Thoracic aorta (tissue), 2 donors: Measurements from ENCODE around the gene ZNF580. TPM values are rescaled to one million over a fixed set of nuclear protein-coding genes. Genes with fewer than 3 reads are reported as not detected.

Source experiments
- ATAC-seq: fragments of 150-250 bp; one replicate; pipeline ENCODE4 v1.8.0; 2017; ENCODE audit warnings: low read depth; ENCODE audit not compliant: insufficient number of reproducible peaks, low FRiP score
- DNase-seq: peaks from one replicate; pipeline ENCODE4 v3.0.0-alpha.2; 2020; ENCODE audit warnings: low spot score
- H3K27ac ChIP-seq, 2 donors: fragments of 200-600 bp; sonication (generic); 1 replicate in 1 of 2; 2 replicates in 1 of 2; pipeline ENCODE4 v1.5.1; 2016; ENCODE audit warnings: mild to moderate bottlenecking in 2 of 2, moderate library complexity in 2 of 2
- H3K27me3 ChIP-seq: fragments of 200-600 bp; sonication (generic); replicated peaks from 2 replicates; pipeline ENCODE4 v1.6.0; 2016; ENCODE audit warnings: mild to moderate bottlenecking; ENCODE audit not compliant: insufficient read depth
- H3K36me3 ChIP-seq: fragments of 200-600 bp; sonication (generic); one replicate; pipeline ENCODE4 v1.5.1; 2016
- H3K4me1 ChIP-seq, 2 donors: fragments of 200-600 bp; sonication (generic); 1 replicate in 1 of 2; 2 replicates in 1 of 2; pipeline versions ENCODE4 v1.5.1 to v1.6.0; 2016; ENCODE audit warnings: low read depth in 2 of 2, mild to moderate bottlenecking in 1 of 2; ENCODE audit not compliant: control insufficient read depth in 1 of 2
- H3K4me3 ChIP-seq: fragments of 200-600 bp; sonication (generic); 2 replicates; pipeline ENCODE4 v1.5.1; 2016; ENCODE audit warnings: mild to moderate bottlenecking
- H3K9me3 ChIP-seq: fragments of 200-600 bp; sonication (generic); 2 replicates; pipeline ENCODE4 v1.5.1; 2016
- CTCF ChIP-seq: fragments of 200-600 bp; sonication (generic); IDR thresholded peaks from one replicate; pipeline ENCODE4 v1.5.1; 2019; ENCODE audit warnings: antibody characterized with exemption
- total RNA-seq, 2 donors: library from RNA; depleted of rRNA; stranded (reverse); fragments of >200 nt; gene quantifications; one replicate each; pipeline versions ENCODE4 v1.1.0 to v1.2.3, GENCODE V29; 2016

Gene ZNF580
- total RNA-seq, 2 donors from 2014 or later, result 46.0 to 65.5 TPM

- no peaks in the 10 kb centered on the region for H3K9me3 ChIP-seq
- H3K27ac ChIP-seq, result peak within 1 kb of the TSS; percentile 94 to 98
- TF ChIP-seq CTCF, result no peak
- H3K4me3 ChIP-seq, result peak within 1 kb of the TSS; percentile 97
- peak; percentile 97 for DNase-seq
- H3K36me3 ChIP-seq, result peaks cover 12% of the 10 kb centered on the region
- ATAC-seq, result peak; percentile 88
- no peaks in the 10 kb centered on the region for H3K27me3 ChIP-seq
- peaks cover 4 to 24% of the 10 kb centered on the region in 2 donors for H3K4me1 ChIP-seq
Observed at GRCh38 chr19:55599468-55599841, 41.3 kb upstream of the ZNF580 start, which contains the start of gene FIZ1. TSS of gene FIZ1 (minus strand) at chr19:55599517. CDS start at chr19:55597865, 1,652 bp downstream.

- DNase-seq, result peak; percentile 70
Observed at GRCh38 chr19:55599842-55600661, 40.8 kb upstream of the ZNF580 start, which contains the start of gene ZNF524. TSS of gene ZNF524 (plus strand) at chr19:55600288. CDS start at chr19:55602113, 1,825 bp downstream.

GRCh38 chr19:55600662-55601028, 40.2 kb upstream of the ZNF580 start:
- H3K4me1 ChIP-seq, result peaks cover 8 to 29% of the 10 kb centered on the region in 2 donors
- no peak for TF ChIP-seq CTCF
- H3K27me3 ChIP-seq, result no peaks in the 10 kb centered on the region
- H3K27ac ChIP-seq, result peak overlapping the region; percentile 94 to 98
- no peaks in the 10 kb centered on the region for H3K9me3 ChIP-seq
- H3K36me3 ChIP-seq, result peaks cover 12% of the 10 kb centered on the region
- DNase-seq, result no peak
- ATAC-seq, result no peak
- H3K4me3 ChIP-seq, result peak overlapping the region; percentile 97

More at GRCh38 chr19:55599842-55600661, 40.8 kb upstream of the ZNF580 start, which contains the start of gene ZNF524:
- peak; percentile 56 for ATAC-seq
- H3K36me3 ChIP-seq, result peaks cover 12% of the 10 kb centered on the region
- no peaks in the 10 kb centered on the region for H3K9me3 ChIP-seq
- TF ChIP-seq CTCF, result no peak
- H3K4me3 ChIP-seq, result peak within 1 kb of the TSS; percentile 97
- H3K4me1 ChIP-seq, result peaks cover 8 to 29% of the 10 kb centered on the region in 2 donors
- H3K27me3 ChIP-seq, result no peaks in the 10 kb centered on the region
- peak within 1 kb of the TSS; percentile 94 to 98 for H3K27ac ChIP-seq

GRCh38 chr19:55601084-55601483, 39.7 kb upstream of the ZNF580 start:
- Histone ChIP-seq H3K9me3 (no peaks in the 10 kb centered on the region), H3K27me3 (no peaks in the 10 kb centered on the region), H3K4me1 (peaks cover 8 to 31% of the 10 kb centered on the region in 2 donors), H3K27ac (peak overlapping the region; percentile 94 to 98), H3K4me3 (peak overlapping the region; percentile 97), H3K36me3 (peaks cover 12% of the 10 kb centered on the region)
- TF ChIP-seq CTCF, result no peak
- DNase-seq (no peak), ATAC-seq (no peak)
